Naive thymus-derived CD4-positive, alpha-beta T cell (primary cell): ENCODE data around the gene EPB42. TPM values are rescaled to one million over a fixed set of nuclear protein-coding genes. Genes with fewer than 3 reads are reported as not detected.

ENCODE experiments used
- ATAC-seq: fragments of 150-1000 bp; cut with Tn5 transposase; 2 replicates; pipeline ENCODE4 v1.10.0; 2021; ENCODE audit warnings: mild to moderate bottlenecking, moderate library complexity
- CTCF ChIA-PET: fragments of 350-600 bp; sonication (Branson Sonifier 250); formaldehyde crosslinking; loops from one replicate; lab custom pipeline; 2021; ENCODE audit warnings: antibody characterized with exemption; lab: Charles Lee
- POLR2A ChIA-PET: fragments of 350-600 bp; sonication (Branson Sonifier 250); formaldehyde crosslinking; loops from one replicate; lab custom pipeline; 2021; ENCODE audit warnings: antibody characterized with exemption, inconsistent platforms; lab: Charles Lee
- DNase-seq, 9 donors: peaks; one replicate each; pipeline versions ENCODE4 v3.0.0 to v3.0.0-alpha.2; 2020 to 2022; ENCODE audit warnings: mixed read lengths in 1 of 9
- H3K27ac ChIP-seq: one replicate; pipeline ENCODE4 v1.7.0; 2013; ENCODE audit warnings: mild to moderate bottlenecking, low read depth, low read length, moderate library complexity
- H3K27me3 ChIP-seq, 2 donors: one replicate each; pipeline ENCODE4 v1.7.0; 2013; ENCODE audit warnings: low read length in 2 of 2, mild to moderate bottlenecking in 2 of 2, moderate library complexity in 2 of 2; ENCODE audit not compliant: control insufficient read depth in 2 of 2, insufficient read depth in 2 of 2
- H3K36me3 ChIP-seq, 3 experiments: 1 replicate in 2 of 3; 2 replicates in 1 of 3; pipeline ENCODE4 v1.7.0; 2013; ENCODE audit warnings: low read length in 3 of 3, mild to moderate bottlenecking in 3 of 3, moderate library complexity in 1 of 3; ENCODE audit not compliant: insufficient read depth in 3 of 3, control insufficient read depth in 2 of 3
- H3K4me1 ChIP-seq, 2 donors: one replicate each; pipeline ENCODE4 v1.7.0; 2013; ENCODE audit warnings: low read length in 2 of 2, mild to moderate bottlenecking in 2 of 2, moderate library complexity in 1 of 2; ENCODE audit not compliant: control insufficient read depth in 2 of 2, insufficient read depth in 2 of 2
- H3K4me3 ChIP-seq: 2 replicates; pipeline ENCODE4 v1.7.0; 2013; ENCODE audit warnings: mild to moderate bottlenecking, low read length
- H3K9me3 ChIP-seq, 3 experiments: 1 replicate in 2 of 3; 2 replicates in 1 of 3; pipeline ENCODE4 v1.7.0; 2013; ENCODE audit warnings: low read length in 3 of 3; ENCODE audit not compliant: control insufficient read depth in 2 of 3
- H3K27ac Mint-ChIP-seq, 9 donors: one replicate each; pipeline ENCODE4 v1.8.0; 2020 to 2022; ENCODE audit warnings: mixed read lengths in 9 of 9, mild to moderate bottlenecking in 8 of 9, moderate library complexity in 5 of 9, inconsistent platforms in 2 of 9
- H3K27me3 Mint-ChIP-seq, 5 donors: one replicate each; pipeline ENCODE4 v1.8.0; 2021 to 2022; ENCODE audit warnings: mixed read lengths in 5 of 5, mild to moderate bottlenecking in 1 of 5
- H3K36me3 Mint-ChIP-seq, 5 donors: one replicate each; pipeline ENCODE4 v1.8.0; 2020 to 2022; ENCODE audit warnings: mixed read lengths in 5 of 5, mild to moderate bottlenecking in 3 of 5, inconsistent platforms in 1 of 5
- H3K4me1 Mint-ChIP-seq, 7 donors: one replicate each; pipeline ENCODE4 v1.8.0; 2020 to 2022; ENCODE audit warnings: mixed read lengths in 7 of 7, mild to moderate bottlenecking in 3 of 7, inconsistent platforms in 1 of 7
- H3K4me3 Mint-ChIP-seq, 10 donors: one replicate each; pipeline ENCODE4 v1.8.0; 2020 to 2022; ENCODE audit warnings: mild to moderate bottlenecking in 10 of 10, mixed read lengths in 10 of 10, moderate library complexity in 6 of 10, inconsistent platforms in 2 of 10
- H3K9me3 Mint-ChIP-seq, 11 donors: one replicate each; pipeline ENCODE4 v1.8.0; 2020 to 2022; ENCODE audit warnings: mixed read lengths in 11 of 11, mild to moderate bottlenecking in 4 of 11, inconsistent platforms in 1 of 11, moderate library complexity in 1 of 11
- intact Hi-C, 2 donors: fragments of 100-400 bp; cut with micrococcal nuclease; formaldehyde crosslinking; loops; one replicate each; pipeline ENCODE4 v1.15.1; 2023
- polyA plus RNA-seq, 2 donors: library from polyadenylated mRNA; unstranded; fragments of 300-500 nt; fragmentation: Illumina TruSeq; gene quantifications; one replicate each; pipeline ENCODE4 v1.2.3, GENCODE V29; 2021
- total RNA-seq, 6 experiments: library from RNA in 5 of 6; stranded (reverse) in 5 of 6; gene quantifications; 1 replicate in 5 of 6; 2 replicates in 1 of 6; pipeline ENCODE4 v1.2.3 and lab custom pipeline; 2021 to 2026

Gene EPB42
- total and polyA plus RNA-seq, 7 experiments from 2014 or later = not detected

GRCh38 chr15:43150191-43150929 lies 70.5 kb downstream of the EPB42 start:
- Mint-ChIP-seq H3K9me3 (peaks cover 0 to 2% (median 0%) of the 10 kb centered on the region in 11 donors), H3K4me1 (peaks cover 5 to 21% (median 14%) of the 10 kb centered on the region in 7 donors), H3K4me3 (no peak overlapping the region), H3K27me3 (no peaks in the 10 kb centered on the region), H3K27ac (no peak overlapping the region), H3K36me3 (peaks cover 0 to 41% (median 17%) of the 10 kb centered on the region in 5 donors)
- no peaks in the 10 kb centered on the region for H3K9me3 ChIP-seq
- ATAC-seq (no peak), DNase-seq (no peak)
- peaks cover 4 to 5% of the 10 kb centered on the region in 2 donors for H3K4me1 ChIP-seq
- intact Hi-C loops = loop anchor here (2.0 to 5.0 kb wide), 2 partner anchors 16 to 37 kb away; partner anchors contain the start of gene CCNDBP1 (in 1 of the 2)
- H3K27me3 ChIP-seq = no peaks in the 10 kb centered on the region
- POLR2A ChIA-PET = interaction anchor here (0.5 kb wide), 1 partner anchor 50 kb away, joined by 3 read pairs; no protein-coding TSS in a partner anchor
- no peak overlapping the region for H3K4me3 ChIP-seq
- CTCF ChIA-PET = no interaction called here
- H3K36me3 ChIP-seq = peaks cover 0 to 13% (median 6%) of the 10 kb centered on the region in 3 experiments
- H3K27ac ChIP-seq = no peak overlapping the region

Other genes with a start within 250 kb of the EPB42 start
- gene UBR1, start 115.0 kb downstream of the EPB42 start, total RNA-seq = 10 to 100 TPM; 38.4 to 51.7 (median 48.0) TPM
- 10 to 100 TPM; 18.8 to 22.8 TPM for gene UBR1, start 115.0 kb downstream of the EPB42 start, polyA plus RNA-seq
- 10 to 100 TPM; 12.0 to 21.5 (median 17.7) TPM for gene TMEM62, start 87.4 kb downstream of the EPB42 start, total RNA-seq
- 1 to 10 TPM; 3.6 to 6.0 TPM for gene TMEM62, start 87.4 kb downstream of the EPB42 start, polyA plus RNA-seq
- 100 to 1,000 TPM in 3 of 5 experiments, 10 to 100 TPM in 2; 72.3 to 110 (median 100) TPM for gene CCNDBP1, start 35.6 kb downstream of the EPB42 start, total RNA-seq
- 100 to 1,000 TPM; 154 to 163 TPM for gene CCNDBP1, start 35.6 kb downstream of the EPB42 start, polyA plus RNA-seq
- under 1 TPM in 1 of 5 experiments, not detected in 4; 0.27 TPM for gene TGM5, start 45.9 kb upstream of the EPB42 start, total RNA-seq
- gene TGM5, start 45.9 kb upstream of the EPB42 start, polyA plus RNA-seq = not detected
- gene TGM7, start 81.2 kb upstream of the EPB42 start, total RNA-seq = not detected
- gene TGM7, start 81.2 kb upstream of the EPB42 start, polyA plus RNA-seq = not detected
- gene LCMT2, start 109.6 kb upstream of the EPB42 start, total RNA-seq = 10 to 100 TPM; 10.1 to 19.1 (median 15.0) TPM
- gene LCMT2, start 109.6 kb upstream of the EPB42 start, polyA plus RNA-seq = 1 to 10 TPM; 2.9 to 6.2 TPM
- gene ZSCAN29, start 150.0 kb upstream of the EPB42 start, total RNA-seq = 10 to 100 TPM; 12.9 to 36.9 (median 33.6) TPM
- gene ZSCAN29, start 150.0 kb upstream of the EPB42 start, polyA plus RNA-seq = 1 to 10 TPM; 3.1 to 7.8 TPM
- gene TUBGCP4, start 150.1 kb upstream of the EPB42 start, total RNA-seq = 10 to 100 TPM; 10.9 to 34.7 (median 17.7) TPM
- gene TUBGCP4, start 150.1 kb upstream of the EPB42 start, polyA plus RNA-seq = 10 to 100 TPM in 1 of 2 donors, 1 to 10 TPM in 1; 7.7 to 15.0 TPM